Upper lobe of right lung (tissue), 1 donor: ENCODE data around the gene CENPO. TPM values are rescaled to one million over a fixed set of nuclear protein-coding genes. Genes with fewer than 3 reads are reported as not detected.

ENCODE experiments used
- ATAC-seq: fragments of 200-7000 bp; cut with Tn5 transposase; one replicate; pipeline ENCODE4 v1.9.1; 2020; ENCODE audit warnings: mild to moderate bottlenecking, moderate library complexity
- DNase-seq: peaks from one replicate; pipeline ENCODE4 v3.0.0-alpha.2; 2020
- H3K27ac ChIP-seq: fragments of 200-600 bp; one replicate; pipeline ENCODE4 v1.8.0; 2022
- H3K27me3 ChIP-seq: fragments of 200-600 bp; one replicate; pipeline ENCODE4 v1.8.0; 2022; ENCODE audit warnings: mild to moderate bottlenecking
- H3K36me3 ChIP-seq: fragments of 200-600 bp; one replicate; pipeline ENCODE4 v1.8.0; 2022
- H3K4me1 ChIP-seq: fragments of 200-600 bp; one replicate; pipeline ENCODE4 v1.8.0; 2022
- H3K4me3 ChIP-seq: fragments of 200-600 bp; one replicate; pipeline ENCODE4 v1.8.0; 2022; ENCODE audit warnings: mild to moderate bottlenecking
- H3K9me3 ChIP-seq: fragments of 200-600 bp; one replicate; pipeline ENCODE4 v1.8.0; 2022
- intact Hi-C: fragments of 100-400 bp; cut with DNase I; formaldehyde crosslinking; loops from one replicate; pipeline ENCODE4 v1.11.0; 2022
- total RNA-seq: library from RNA; stranded (reverse); fragmentation: NEBNext Ultra II Directional; extraction: Animal tissue kit (Norgen Biotek cat#: 25700); gene quantifications from one replicate; pipeline ENCODE4 v1.2.1, GENCODE V29; 2021
- TF ChIP-seq, protein P1 (sequence below): fragments of 200-600 bp; IDR thresholded peaks from one replicate; pipeline ENCODE4 v1.8.0; 2022; ENCODE audit warnings: antibody characterized with exemption
- donor health status: DM: no; HTN: yes; CAD: no; lungs with severe emphysema.

CENPO gene
- total RNA-seq, 1 donor from 2014 or later: 6.5 TPM

DNA sequence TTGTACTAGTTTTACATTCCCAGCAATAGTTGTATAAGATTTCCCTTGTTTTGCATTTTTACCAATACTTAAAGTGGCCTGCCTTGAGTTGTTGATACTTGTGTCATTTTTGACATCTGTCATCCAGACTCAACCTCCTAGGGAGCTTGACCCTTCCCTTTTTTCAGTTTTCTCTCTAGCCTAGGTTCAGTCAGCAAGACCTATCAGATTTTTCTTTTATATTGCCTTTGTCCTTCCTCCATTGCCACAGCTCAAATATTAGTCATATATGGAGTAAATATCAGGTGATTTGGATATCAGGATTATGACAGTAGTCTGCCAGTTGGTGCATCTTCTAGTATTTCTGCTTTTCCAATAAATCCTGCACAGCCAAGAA is 13.4 kb downstream of the CENPO start:
- intact Hi-C loops: no loop called here
- no peak for DNase-seq
- ATAC-seq: no peak
- Histone ChIP-seq H3K36me3 (no peaks in the 10 kb centered on the region), H3K9me3 (no peaks in the 10 kb centered on the region), H3K4me3 (no peak overlapping the region), H3K27ac (no peak overlapping the region), H3K27me3 (no peaks in the 10 kb centered on the region), H3K4me1 (no peaks in the 10 kb centered on the region)
- TF ChIP-seq, protein P1, sequence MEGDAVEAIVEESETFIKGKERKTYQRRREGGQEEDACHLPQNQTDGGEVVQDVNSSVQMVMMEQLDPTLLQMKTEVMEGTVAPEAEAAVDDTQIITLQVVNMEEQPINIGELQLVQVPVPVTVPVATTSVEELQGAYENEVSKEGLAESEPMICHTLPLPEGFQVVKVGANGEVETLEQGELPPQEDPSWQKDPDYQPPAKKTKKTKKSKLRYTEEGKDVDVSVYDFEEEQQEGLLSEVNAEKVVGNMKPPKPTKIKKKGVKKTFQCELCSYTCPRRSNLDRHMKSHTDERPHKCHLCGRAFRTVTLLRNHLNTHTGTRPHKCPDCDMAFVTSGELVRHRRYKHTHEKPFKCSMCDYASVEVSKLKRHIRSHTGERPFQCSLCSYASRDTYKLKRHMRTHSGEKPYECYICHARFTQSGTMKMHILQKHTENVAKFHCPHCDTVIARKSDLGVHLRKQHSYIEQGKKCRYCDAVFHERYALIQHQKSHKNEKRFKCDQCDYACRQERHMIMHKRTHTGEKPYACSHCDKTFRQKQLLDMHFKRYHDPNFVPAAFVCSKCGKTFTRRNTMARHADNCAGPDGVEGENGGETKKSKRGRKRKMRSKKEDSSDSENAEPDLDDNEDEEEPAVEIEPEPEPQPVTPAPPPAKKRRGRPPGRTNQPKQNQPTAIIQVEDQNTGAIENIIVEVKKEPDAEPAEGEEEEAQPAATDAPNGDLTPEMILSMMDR: no peak

DNA sequence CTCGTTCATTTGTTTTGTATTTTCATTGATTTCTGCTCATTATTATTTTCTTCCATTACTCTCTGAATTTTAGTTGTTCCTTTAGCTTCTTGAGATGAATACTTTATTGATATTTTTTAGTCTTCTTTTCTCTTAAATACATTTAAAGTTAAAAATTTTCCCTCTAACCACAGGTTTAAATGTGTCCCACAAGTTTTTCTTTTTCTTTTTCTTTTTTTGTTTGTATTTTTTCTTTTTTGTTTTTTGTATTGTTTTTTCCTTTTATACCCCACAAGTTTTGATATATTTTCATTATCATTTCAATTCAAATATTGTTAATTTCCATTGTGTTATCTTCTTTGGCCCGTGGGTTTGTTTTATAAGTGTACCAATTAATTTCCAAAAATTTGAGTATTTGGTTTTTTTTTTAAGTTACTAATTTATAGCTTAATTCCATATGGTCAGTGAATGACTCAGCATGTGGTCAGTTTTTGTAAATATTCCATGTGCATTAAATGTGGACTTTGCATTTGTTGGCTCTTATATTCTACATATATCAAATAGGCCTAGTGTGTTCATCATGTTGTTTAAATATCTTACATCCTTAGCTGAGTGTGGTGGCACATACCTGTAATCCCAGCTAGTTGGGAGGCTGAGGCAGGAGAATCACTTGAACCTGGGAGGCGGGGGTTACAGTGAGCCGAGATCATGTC is 16.2 kb downstream of the CENPO start:
- no peaks in the 10 kb centered on the region for H3K9me3 ChIP-seq
- H3K27me3 ChIP-seq: no peaks in the 10 kb centered on the region
- intact Hi-C loops: no loop called here
- no peak overlapping the region for H3K4me3 ChIP-seq
- no peak overlapping the region for H3K27ac ChIP-seq
- no peak for ATAC-seq
- H3K36me3 ChIP-seq: no peaks in the 10 kb centered on the region
- H3K4me1 ChIP-seq: no peaks in the 10 kb centered on the region
- TF ChIP-seq, protein P1: no peak
- DNase-seq: no peak

DNA sequence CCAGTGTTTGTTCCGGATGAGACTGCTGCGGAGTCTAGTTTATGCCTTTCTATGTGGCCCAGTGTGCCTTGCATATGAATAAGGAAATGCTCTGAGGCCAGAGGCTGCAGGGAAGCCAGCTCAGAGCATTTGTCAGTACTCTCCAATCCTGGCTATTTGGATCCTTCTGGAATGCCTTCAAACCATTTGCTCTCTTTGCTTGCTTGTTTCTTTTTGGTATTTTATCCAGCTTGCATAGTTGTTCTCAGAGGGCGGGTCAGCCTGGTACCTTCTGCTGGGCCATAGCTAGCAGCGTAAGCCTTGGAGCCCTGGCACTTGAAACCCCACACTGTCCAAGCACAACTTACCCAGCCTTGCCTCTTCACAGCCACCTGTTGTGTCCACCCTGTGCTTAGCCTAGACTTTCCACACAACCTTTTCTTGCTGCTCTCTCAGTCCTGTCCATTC is 20.5 kb downstream of the CENPO start:
- Histone ChIP-seq H3K27me3 (no peaks in the 10 kb centered on the region), H3K9me3 (no peaks in the 10 kb centered on the region), H3K4me1 (no peaks in the 10 kb centered on the region), H3K27ac (no peak overlapping the region), H3K4me3 (no peak overlapping the region), H3K36me3 (peaks cover 15% of the 10 kb centered on the region)
- TF ChIP-seq, protein P1: no peak
- ATAC-seq (no peak), DNase-seq (no peak)
- intact Hi-C loops: no loop called here

DNA sequence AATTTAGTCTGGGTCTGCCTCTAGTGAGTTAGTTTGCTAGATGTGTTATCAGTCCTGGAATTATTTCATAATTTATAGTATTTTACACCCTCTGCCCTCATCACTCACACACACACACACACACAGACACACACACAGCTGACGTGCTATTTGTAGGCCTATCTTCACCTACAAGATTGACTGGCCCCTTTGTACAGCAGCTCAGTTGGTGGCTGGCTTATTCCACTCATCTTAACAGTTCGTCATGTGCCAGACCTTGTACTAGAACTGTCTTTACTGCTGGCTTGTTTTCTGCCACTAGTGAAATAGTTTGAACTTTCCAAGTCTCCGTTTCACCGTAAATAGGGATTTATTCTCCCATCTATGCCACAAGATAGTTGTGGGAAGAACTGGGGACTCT is 21.3 kb downstream of the CENPO start:
- DNase-seq: no peak
- Histone ChIP-seq H3K36me3 (peaks cover 15% of the 10 kb centered on the region), H3K27ac (no peak overlapping the region), H3K27me3 (no peaks in the 10 kb centered on the region), H3K4me1 (no peaks in the 10 kb centered on the region), H3K4me3 (no peak overlapping the region), H3K9me3 (no peaks in the 10 kb centered on the region)
- TF ChIP-seq, protein P1: no peak
- no peak for ATAC-seq
- intact Hi-C loops: no loop called here

DNA sequence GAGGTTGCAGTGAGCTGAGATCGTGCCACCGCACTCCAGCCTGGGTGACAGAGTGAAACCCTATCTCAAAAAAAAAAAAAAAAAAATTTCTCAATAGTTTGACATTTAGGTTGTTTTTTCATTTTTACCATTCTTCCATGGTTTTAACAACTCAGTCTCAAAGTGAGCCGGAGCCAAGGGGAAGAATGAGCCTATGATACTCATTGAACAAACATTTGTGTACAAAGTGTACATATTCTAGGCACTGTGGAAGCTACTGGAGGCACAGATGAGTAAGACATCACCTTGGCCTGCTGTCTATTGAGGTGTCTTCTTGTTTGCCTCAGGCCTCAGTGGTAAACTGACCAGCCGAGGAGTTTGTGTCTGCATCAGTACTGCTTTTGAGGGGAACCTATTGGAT is 21.9 kb downstream of the CENPO start:
- no peak for ATAC-seq
- H3K4me1 ChIP-seq: no peaks in the 10 kb centered on the region
- peaks cover 16% of the 10 kb centered on the region for H3K36me3 ChIP-seq
- TF ChIP-seq, protein P1: no peak
- intact Hi-C loops: no loop called here
- no peak for DNase-seq
- no peak overlapping the region for H3K27ac ChIP-seq
- H3K4me3 ChIP-seq: no peak overlapping the region
- no peaks in the 10 kb centered on the region for H3K27me3 ChIP-seq
- H3K9me3 ChIP-seq: no peaks in the 10 kb centered on the region

DNA sequence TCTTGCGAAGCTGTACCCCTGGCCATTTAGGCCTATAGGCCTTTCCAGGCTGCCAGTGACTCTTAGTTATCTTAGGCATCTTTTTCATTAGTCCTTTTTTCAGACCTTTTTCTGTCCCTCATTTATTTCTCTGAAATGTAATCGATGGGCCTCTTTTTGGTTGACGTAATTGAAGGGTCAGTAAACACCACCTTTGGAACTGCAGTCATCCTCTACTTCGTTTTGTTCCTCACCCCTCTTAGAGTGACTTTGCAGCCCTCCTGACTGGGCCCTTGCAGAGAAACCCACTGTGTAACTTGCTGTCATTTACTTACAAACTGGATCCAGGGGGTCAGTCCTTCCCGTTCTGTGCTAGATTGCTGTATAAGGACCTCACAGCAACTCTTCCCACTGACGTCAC is 23.2 kb downstream of the CENPO start:
- Histone ChIP-seq H3K4me1 (no peaks in the 10 kb centered on the region), H3K27me3 (no peaks in the 10 kb centered on the region), H3K9me3 (no peaks in the 10 kb centered on the region), H3K27ac (no peak overlapping the region), H3K36me3 (peaks cover 26% of the 10 kb centered on the region), H3K4me3 (no peak overlapping the region)
- ATAC-seq: no peak
- intact Hi-C loops: no loop called here
- no peak for DNase-seq
- TF ChIP-seq, protein P1: no peak
